ENCODE data around the gene WDFY1.

DNA sequence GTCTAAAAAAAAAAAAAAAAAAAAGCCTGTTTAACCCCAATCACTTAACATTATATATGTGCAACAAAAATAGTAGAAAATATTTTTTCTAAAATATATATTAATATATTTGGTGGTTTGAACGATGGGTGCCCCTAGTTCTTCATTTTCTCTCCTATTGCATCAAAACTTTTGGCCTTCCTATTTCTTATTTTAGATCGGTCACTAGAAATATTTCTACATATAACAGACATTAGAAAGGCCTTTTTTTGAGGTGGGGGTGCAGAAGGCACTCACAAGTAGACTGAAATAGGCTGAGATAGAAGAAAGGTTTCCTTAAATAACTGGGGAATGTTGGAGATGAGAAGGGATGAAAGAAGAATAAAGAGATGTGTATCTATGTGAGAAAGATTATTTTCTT, 58.4 kb downstream of the WDFY1 start:
- TF ChIP-seq, protein P1, sequence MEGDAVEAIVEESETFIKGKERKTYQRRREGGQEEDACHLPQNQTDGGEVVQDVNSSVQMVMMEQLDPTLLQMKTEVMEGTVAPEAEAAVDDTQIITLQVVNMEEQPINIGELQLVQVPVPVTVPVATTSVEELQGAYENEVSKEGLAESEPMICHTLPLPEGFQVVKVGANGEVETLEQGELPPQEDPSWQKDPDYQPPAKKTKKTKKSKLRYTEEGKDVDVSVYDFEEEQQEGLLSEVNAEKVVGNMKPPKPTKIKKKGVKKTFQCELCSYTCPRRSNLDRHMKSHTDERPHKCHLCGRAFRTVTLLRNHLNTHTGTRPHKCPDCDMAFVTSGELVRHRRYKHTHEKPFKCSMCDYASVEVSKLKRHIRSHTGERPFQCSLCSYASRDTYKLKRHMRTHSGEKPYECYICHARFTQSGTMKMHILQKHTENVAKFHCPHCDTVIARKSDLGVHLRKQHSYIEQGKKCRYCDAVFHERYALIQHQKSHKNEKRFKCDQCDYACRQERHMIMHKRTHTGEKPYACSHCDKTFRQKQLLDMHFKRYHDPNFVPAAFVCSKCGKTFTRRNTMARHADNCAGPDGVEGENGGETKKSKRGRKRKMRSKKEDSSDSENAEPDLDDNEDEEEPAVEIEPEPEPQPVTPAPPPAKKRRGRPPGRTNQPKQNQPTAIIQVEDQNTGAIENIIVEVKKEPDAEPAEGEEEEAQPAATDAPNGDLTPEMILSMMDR (IDR thresholded peaks at IDR 0.05) = no peak
- no peak for TF ChIP-seq POLR2A (IDR thresholded peaks at IDR 0.05)
